ENCODE data around the gene MERTK.

DNA sequence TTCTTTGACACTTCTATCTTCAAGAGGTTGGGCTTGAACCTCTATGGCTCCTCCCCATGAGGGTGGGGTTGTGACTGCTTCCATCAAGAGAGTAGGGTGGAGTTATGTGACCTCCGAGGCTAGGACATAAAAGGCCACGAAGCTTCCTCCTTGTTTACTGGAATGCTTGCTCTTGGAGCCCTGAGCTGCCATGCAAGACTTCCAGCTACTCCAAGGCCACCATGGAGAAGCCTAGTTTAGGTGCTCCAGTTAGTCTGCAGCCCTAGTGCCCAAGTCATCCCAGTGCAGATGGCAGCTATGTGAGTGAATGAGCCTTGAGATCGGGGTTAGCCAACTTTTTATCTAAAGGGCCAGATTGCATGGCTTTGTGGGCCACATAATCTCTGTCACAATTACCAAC lies 2.4 kb upstream of the MERTK start:
- TF ChIP-seq CTCF (IDR thresholded peaks at IDR 0.05) (no peak), POLR2A (IDR thresholded peaks at IDR 0.05) (peak in 1 of 4 donors; percentile 51)
